Left cardiac atrium (tissue), 4 donors: ENCODE measurements around the gene STRN4. TPM values are rescaled to one million over a fixed set of nuclear protein-coding genes. Genes with fewer than 3 reads are reported as not detected.

Experiments used
- ATAC-seq, 2 donors: fragments of 200-7000 bp; cut with Tn5 transposase; one replicate each; pipeline ENCODE4 v1.9.1; 2020; ENCODE audit warnings: mild to moderate bottlenecking in 2 of 2, moderate library complexity in 2 of 2
- DNase-seq: peaks from one replicate; pipeline ENCODE4 v3.0.0-alpha.2; 2020
- intact Hi-C, 2 donors: fragments of 100-400 bp; cut with DNase I; formaldehyde crosslinking; loops; one replicate each; pipeline versions ENCODE4 v1.14.1 to v1.15.1; 2022 to 2023
- total RNA-seq, 2 donors: library from RNA; stranded (reverse); fragmentation: NEBNext Ultra II Directional; extraction: Animal tissue kit (Norgen Biotek cat#: 25700); gene quantifications; one replicate each; pipeline ENCODE4 v1.2.1, GENCODE V29; 2021
- donor health status: DM: no; HTN: yes; CAD: no.
- donor health status: DM: no; HTN: yes; CAD: no; lungs with severe emphysema.
- donor health status: DM: yes; HTN: yes; CAD: no.
- donor health status: Dilated cardiomyopathy.

STRN4 gene
- total RNA-seq, 2 donors from 2014 or later: 37.2 to 61.9 TPM

- intact Hi-C loops: no loop called here
- ATAC-seq: no peak
- no peak for DNase-seq
These were observed 16.1 kb downstream of the STRN4 start for GRCh38 chr19:46730187-46730586.

GRCh38 chr19:46729696-46730095 is 16.6 kb downstream of the STRN4 start:
- ATAC-seq: no peak
- DNase-seq: no peak
- intact Hi-C loops: no loop called here

GRCh38 chr19:46728693-46729339 is 17.4 kb downstream of the STRN4 start:
- ATAC-seq: peak; percentile 65 to 69
- intact Hi-C loops: no loop called here

GRCh38 chr19:46728208-46728607 is 18.0 kb downstream of the STRN4 start:
- no peak for DNase-seq
- peak; percentile 16 to 60 for ATAC-seq
- intact Hi-C loops: no loop called here

More at GRCh38 chr19:46728693-46729339, 17.4 kb downstream of the STRN4 start:
- DNase-seq: peak; percentile 84

- DNase-seq (no peak), ATAC-seq (no peak)
- intact Hi-C loops: no loop called here
These were observed 18.5 kb downstream of the STRN4 start for GRCh38 chr19:46727757-46728156.

- intact Hi-C loops: no loop called here
- no peak for DNase-seq
These were observed 19.2 kb downstream of the STRN4 start for GRCh38 chr19:46726971-46727501.

GRCh38 chr19:46726551-46726950 is 19.7 kb downstream of the STRN4 start:
- ATAC-seq (no peak), DNase-seq (no peak)
- intact Hi-C loops: no loop called here

More at GRCh38 chr19:46726971-46727501, 19.2 kb downstream of the STRN4 start:
- ATAC-seq: no peak

GRCh38 chr19:46725859-46726393 is 20.3 kb downstream of the STRN4 start:
- DNase-seq (no peak), ATAC-seq (no peak)
- intact Hi-C loops: no loop called here

- intact Hi-C loops: no loop called here
- ATAC-seq (no peak), DNase-seq (no peak)
These were observed 21.0 kb downstream of the STRN4 start for GRCh38 chr19:46725036-46725820.

- ATAC-seq: no peak
- intact Hi-C loops: no loop called here
- peak; percentile 13 for DNase-seq
These were observed 21.8 kb downstream of the STRN4 start for GRCh38 chr19:46724468-46724867.

- DNase-seq (no peak), ATAC-seq (no peak)
These were observed 22.8 kb downstream of the STRN4 start for GRCh38 chr19:46723471-46723870.

GRCh38 chr19:46723023-46723461 is 23.2 kb downstream of the STRN4 start:
- intact Hi-C loops: no loop called here
- DNase-seq (peak; percentile 16), ATAC-seq (no peak)

More at GRCh38 chr19:46723471-46723870, 22.8 kb downstream of the STRN4 start:
- intact Hi-C loops: no loop called here

GRCh38 chr19:46722421-46723022 is 23.7 kb downstream of the STRN4 start:
- DNase-seq (no peak), ATAC-seq (no peak)

GRCh38 chr19:46722004-46722380 is 24.3 kb downstream of the STRN4 start:
- intact Hi-C loops: no loop called here

More at GRCh38 chr19:46722421-46723022, 23.7 kb downstream of the STRN4 start:
- intact Hi-C loops: no loop called here

GRCh38 chr19:46721269-46722003 is 24.8 kb downstream of the STRN4 start:
- ATAC-seq (no peak), DNase-seq (no peak)
- intact Hi-C loops: no loop called here

More at GRCh38 chr19:46722004-46722380, 24.3 kb downstream of the STRN4 start:
- DNase-seq: no peak
- ATAC-seq: no peak

- ATAC-seq (no peak), DNase-seq (peak; percentile 10)
- intact Hi-C loops: no loop called here
These were observed 25.6 kb downstream of the STRN4 start for GRCh38 chr19:46720503-46721239.

- no peak for ATAC-seq
- DNase-seq: peak; percentile 13
- intact Hi-C loops: no loop called here
These were observed 26.4 kb downstream of the STRN4 start for GRCh38 chr19:46719629-46720502.
